Measurements from ENCODE around the gene RFXAP. TPM values are rescaled to one million over a fixed set of nuclear protein-coding genes. Genes with fewer than 3 reads are reported as not detected.

The RFXAP gene
- polyA plus RNA-seq, 3 donors: 1.1 to 3.3 (median 1.8) TPM

DNA sequence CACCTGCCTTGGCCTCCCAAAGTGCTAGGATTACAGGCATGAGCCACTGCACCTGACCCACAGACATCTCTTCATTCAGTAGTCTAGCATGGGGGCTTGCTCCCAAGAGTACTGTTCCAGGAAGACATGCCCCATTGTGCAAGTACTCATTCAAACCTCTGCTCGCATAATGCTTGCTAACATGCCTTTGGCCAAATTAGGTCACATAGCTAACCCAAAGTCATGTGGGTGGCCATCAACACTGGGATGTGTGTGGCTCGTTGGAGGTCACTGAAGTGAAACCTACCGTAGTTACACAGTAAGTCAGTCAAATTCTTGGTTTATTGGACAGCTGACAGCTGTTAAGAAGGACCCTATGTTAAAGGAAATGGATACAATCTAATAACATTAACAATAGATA is 20.3 kb downstream of the RFXAP start:
- DNase-seq: no peak
- no peaks in the 10 kb centered on the region for H3K9me3 ChIP-seq (replicated peaks in 1 of 2; ENCODE audit: control insufficient read depth in 1 of 2, insufficient read depth in 1 of 2, low read length in 2 of 2)
- Mint-ChIP-seq H3K9me3 (peaks cover 0 to 2% (median 0%) of the 10 kb centered on the region in 7 donors), H3K4me3 (no peak overlapping the region), H3K4me1 (no peaks in the 10 kb centered on the region), H3K27me3 (ENCODE audit: low read depth in 3 of 3) (peaks cover 0 to 2% (median 0%) of the 10 kb centered on the region in 3 donors), H3K27ac (no peak overlapping the region), H3K36me3 (peaks cover 6 to 17% of the 10 kb centered on the region in 2 donors)
- H3K36me3 ChIP-seq (replicated peaks in 1 of 2; ENCODE audit: control insufficient read depth in 1 of 2, insufficient read depth in 2 of 2, low read length in 2 of 2): peaks cover 0 to 4% of the 10 kb centered on the region in 2 donors
- 80% methylated on average over 1 of the region's 3 CpGs for WGBS (ENCODE audit: insufficient coverage)
- no peak overlapping the region for H3K27ac ChIP-seq (ENCODE audit: low read depth in 1 of 2, low read length in 2 of 2)
- H3K4me3 ChIP-seq (replicated peaks in 1 of 3; ENCODE audit: low read depth in 2 of 3, low read length in 3 of 3): no peak overlapping the region
- TF ChIP-seq, protein P1, sequence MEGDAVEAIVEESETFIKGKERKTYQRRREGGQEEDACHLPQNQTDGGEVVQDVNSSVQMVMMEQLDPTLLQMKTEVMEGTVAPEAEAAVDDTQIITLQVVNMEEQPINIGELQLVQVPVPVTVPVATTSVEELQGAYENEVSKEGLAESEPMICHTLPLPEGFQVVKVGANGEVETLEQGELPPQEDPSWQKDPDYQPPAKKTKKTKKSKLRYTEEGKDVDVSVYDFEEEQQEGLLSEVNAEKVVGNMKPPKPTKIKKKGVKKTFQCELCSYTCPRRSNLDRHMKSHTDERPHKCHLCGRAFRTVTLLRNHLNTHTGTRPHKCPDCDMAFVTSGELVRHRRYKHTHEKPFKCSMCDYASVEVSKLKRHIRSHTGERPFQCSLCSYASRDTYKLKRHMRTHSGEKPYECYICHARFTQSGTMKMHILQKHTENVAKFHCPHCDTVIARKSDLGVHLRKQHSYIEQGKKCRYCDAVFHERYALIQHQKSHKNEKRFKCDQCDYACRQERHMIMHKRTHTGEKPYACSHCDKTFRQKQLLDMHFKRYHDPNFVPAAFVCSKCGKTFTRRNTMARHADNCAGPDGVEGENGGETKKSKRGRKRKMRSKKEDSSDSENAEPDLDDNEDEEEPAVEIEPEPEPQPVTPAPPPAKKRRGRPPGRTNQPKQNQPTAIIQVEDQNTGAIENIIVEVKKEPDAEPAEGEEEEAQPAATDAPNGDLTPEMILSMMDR (IDR thresholded peaks at IDR 0.05): no peak
- intact Hi-C loops (cut with micrococcal nuclease): no loop called here
- H2AFZ ChIP-seq (ENCODE audit: insufficient read depth, low read depth, low read length, poor library complexity, severe bottlenecking): no peak overlapping the region
- no peaks in the 10 kb centered on the region for H3K79me2 ChIP-seq (ENCODE audit: insufficient read depth, low read length)
- no peaks in the 10 kb centered on the region for H3K27me3 ChIP-seq (ENCODE audit: control insufficient read depth in 2 of 2, insufficient read depth in 2 of 2, low read length in 2 of 2)
- no peaks in the 10 kb centered on the region for H3K4me1 ChIP-seq (ENCODE audit: control insufficient read depth in 1 of 2, insufficient read depth in 2 of 2, low read length in 2 of 2)
- H4K20me1 ChIP-seq (ENCODE audit: insufficient read depth, low read length): no peaks in the 10 kb centered on the region
- H3K4me2 ChIP-seq (replicated peaks; ENCODE audit: extremely low read depth, low read length, poor library complexity, severe bottlenecking): no peak overlapping the region
- no peak overlapping the region for H3K9ac ChIP-seq (ENCODE audit: insufficient read depth, low read length, poor library complexity, severe bottlenecking)

DNA sequence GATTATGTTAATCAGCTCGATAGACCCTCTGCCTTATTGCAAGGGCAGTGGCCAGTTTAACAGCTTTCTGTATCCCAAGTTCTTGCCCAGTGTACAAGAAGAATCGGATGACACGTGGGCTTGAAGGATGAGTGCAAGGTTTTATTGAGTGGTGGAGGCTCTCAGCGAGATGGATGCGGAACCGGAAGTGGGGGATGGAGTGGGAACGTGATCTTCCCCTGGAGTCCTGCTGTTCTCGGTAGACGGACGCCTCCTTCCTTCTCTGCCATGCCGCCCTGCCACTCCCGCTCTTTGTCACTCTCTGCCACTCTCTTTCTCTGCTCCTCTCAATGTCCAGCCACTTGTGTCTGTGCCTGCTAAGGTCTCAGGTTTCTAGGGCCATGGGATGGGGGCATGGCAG is 21.0 kb downstream of the RFXAP start:
- no peak overlapping the region for H3K27ac Mint-ChIP-seq
- Histone ChIP-seq H4K20me1 (ENCODE audit: insufficient read depth, low read length) (no peaks in the 10 kb centered on the region), H3K4me1 (ENCODE audit: control insufficient read depth in 1 of 2, insufficient read depth in 2 of 2, low read length in 2 of 2) (no peaks in the 10 kb centered on the region), H3K4me3 (replicated peaks in 1 of 3; ENCODE audit: low read depth in 2 of 3, low read length in 3 of 3) (no peak overlapping the region), H3K9me3 (replicated peaks in 1 of 2; ENCODE audit: control insufficient read depth in 1 of 2, insufficient read depth in 1 of 2, low read length in 2 of 2) (no peaks in the 10 kb centered on the region), H3K27me3 (ENCODE audit: control insufficient read depth in 2 of 2, insufficient read depth in 2 of 2, low read length in 2 of 2) (no peaks in the 10 kb centered on the region), H3K4me2 (replicated peaks; ENCODE audit: extremely low read depth, low read length, poor library complexity, severe bottlenecking) (peak overlapping the region; percentile 15), H3K27ac (ENCODE audit: low read depth in 1 of 2, low read length in 2 of 2) (no peak overlapping the region), H3K79me2 (ENCODE audit: insufficient read depth, low read length) (no peaks in the 10 kb centered on the region), H3K9ac (ENCODE audit: insufficient read depth, low read length, poor library complexity, severe bottlenecking) (no peak overlapping the region), H2AFZ (ENCODE audit: insufficient read depth, low read depth, low read length, poor library complexity, severe bottlenecking) (no peak overlapping the region), H3K36me3 (replicated peaks in 1 of 2; ENCODE audit: control insufficient read depth in 1 of 2, insufficient read depth in 2 of 2, low read length in 2 of 2) (peaks cover 0 to 1% of the 10 kb centered on the region in 2 donors)
- H3K4me3 Mint-ChIP-seq: no peak overlapping the region
- H3K9me3 Mint-ChIP-seq: peaks cover 0 to 2% (median 0%) of the 10 kb centered on the region in 7 donors
- WGBS (ENCODE audit: insufficient coverage): 79% methylated on average over 3 of the region's 12 CpGs
- H3K36me3 Mint-ChIP-seq: peaks cover 6 to 14% of the 10 kb centered on the region in 2 donors
- intact Hi-C loops (cut with micrococcal nuclease): no loop called here
- no peak for DNase-seq
- H3K4me1 Mint-ChIP-seq: no peaks in the 10 kb centered on the region
- TF ChIP-seq, protein P1 (IDR thresholded peaks at IDR 0.05): no peak
- peaks cover 0 to 2% (median 0%) of the 10 kb centered on the region in 3 donors for H3K27me3 Mint-ChIP-seq (ENCODE audit: low read depth in 3 of 3)
